SJSA1 (cell line): ENCODE results near the gene CD63. TPM values are rescaled to one million over a fixed set of nuclear protein-coding genes. Genes with fewer than 3 reads are reported as not detected.

Experiments
- DNase-seq, 2 experiments: peaks; one replicate each; pipeline ENCODE4 v3.0.0-alpha.2; 2015 to 2020; ENCODE audit warnings: low spot score in 2 of 2, low read depth in 1 of 2
- H3K27ac ChIP-seq: fragments of 250-450 bp; sonication (Bioruptor Pico); 2 replicates; pipeline ENCODE4 v1.5.1; 2020; ENCODE audit warnings: mild to moderate bottlenecking, moderate library complexity
- H3K27me3 ChIP-seq: fragments of 250-450 bp; sonication (Bioruptor Pico); replicated peaks from 2 replicates; pipeline ENCODE4 v1.5.1; 2020; ENCODE audit warnings: mild to moderate bottlenecking, moderate library complexity
- H3K36me3 ChIP-seq: fragments of 250-450 bp; sonication (Bioruptor Pico); 2 replicates; pipeline ENCODE4 v1.5.1; 2020; ENCODE audit warnings: mild to moderate bottlenecking
- H3K4me1 ChIP-seq: fragments of 250-450 bp; sonication (Bioruptor Pico); replicated peaks from 2 replicates; pipeline ENCODE4 v1.6.1; 2021; ENCODE audit warnings: mild to moderate bottlenecking
- H3K4me3 ChIP-seq: fragments of 250-450 bp; sonication (Bioruptor Pico); 2 replicates; pipeline ENCODE4 v1.5.1; 2020; ENCODE audit warnings: mild to moderate bottlenecking
- H3K9me3 ChIP-seq: fragments of 250-450 bp; sonication (Bioruptor Pico); replicated peaks from 2 replicates; pipeline ENCODE4 v1.5.1; 2020; ENCODE audit warnings: mild to moderate bottlenecking
- total RNA-seq: library from RNA; depleted of rRNA; stranded (reverse); fragments of >200 nt; shearing (Covaris generic); gene quantifications from 2 replicates; pipeline ENCODE4 v1.2.3, GENCODE V29; 2014

CD63 gene
- total RNA-seq, 1 experiment from 2014 or later, result 1,021 TPM

DNA sequence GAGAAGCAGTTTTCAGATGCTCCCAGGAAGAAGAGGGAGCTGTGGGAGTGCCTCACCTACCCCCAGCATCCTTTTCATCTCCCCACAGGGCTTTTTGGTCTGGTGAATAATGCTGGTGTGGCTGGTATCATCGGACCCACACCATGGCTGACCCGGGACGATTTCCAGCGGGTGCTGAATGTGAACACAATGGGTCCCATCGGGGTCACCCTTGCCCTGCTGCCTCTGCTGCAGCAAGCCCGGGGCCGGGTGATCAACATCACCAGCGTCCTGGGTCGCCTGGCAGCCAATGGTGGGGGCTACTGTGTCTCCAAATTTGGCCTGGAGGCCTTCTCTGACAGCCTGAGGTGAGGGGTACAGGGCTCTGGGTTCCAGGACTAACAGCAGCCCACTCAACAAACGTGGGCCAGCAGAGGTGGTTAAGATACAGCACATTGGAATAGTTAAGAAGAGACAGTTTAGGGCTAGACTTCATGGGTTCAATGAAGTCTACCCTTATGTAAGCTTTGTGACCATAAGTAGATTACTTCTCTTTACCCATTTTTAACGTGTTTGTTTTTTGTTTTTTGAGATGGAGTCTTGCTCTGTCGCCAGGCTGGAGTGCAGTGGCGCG, 7.1 kb downstream of the CD63 start:
- Histone ChIP-seq H3K36me3 (peaks cover 50% of the 10 kb centered on the region), H3K4me1 (peaks cover 34% of the 10 kb centered on the region), H3K27ac (no peak overlapping the region), H3K27me3 (no peaks in the 10 kb centered on the region), H3K9me3 (no peaks in the 10 kb centered on the region), H3K4me3 (no peak overlapping the region)
- no peak for DNase-seq

- peaks cover 42% of the 10 kb centered on the region for H3K36me3 ChIP-seq
- H3K9me3 ChIP-seq, result no peaks in the 10 kb centered on the region
- H3K4me3 ChIP-seq, result no peak overlapping the region
- H3K27ac ChIP-seq, result no peak overlapping the region
- no peaks in the 10 kb centered on the region for H3K27me3 ChIP-seq
- peak; percentile 70 to 94 for DNase-seq
- H3K4me1 ChIP-seq, result peaks cover 35% of the 10 kb centered on the region
Measured at GRCh38 chr12:55720894-55721444, 7.8 kb downstream of the CD63 start.

DNA sequence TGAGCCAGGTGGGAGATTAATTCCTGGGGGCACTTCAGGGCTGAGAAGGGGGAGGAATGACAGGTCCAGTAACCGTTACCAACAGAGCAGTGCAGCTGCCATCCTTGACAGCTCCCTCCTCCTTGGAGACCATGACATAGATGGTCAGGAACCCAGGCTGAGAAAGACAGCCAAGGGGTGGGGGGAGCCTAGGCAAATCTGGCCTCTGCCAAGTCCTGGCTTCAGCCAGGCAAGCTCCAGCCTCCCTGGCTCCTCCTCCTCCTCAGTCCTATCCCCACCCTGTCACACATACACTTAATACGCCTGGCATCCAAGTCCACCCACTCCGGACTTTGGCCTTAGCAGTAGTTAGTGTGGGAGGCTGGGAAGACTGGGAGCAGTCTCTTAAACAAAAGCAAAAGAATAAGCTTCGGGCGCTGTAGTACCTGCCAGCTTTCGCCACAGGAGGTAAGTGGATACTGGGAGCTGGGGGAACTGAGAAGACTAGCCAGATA, 8.7 kb downstream of the CD63 start, which contains the start of gene RDH5:
Gene RDH5 (plus strand): TSS at position 323 of the 494 bp plus-strand sequence. CDS start 792 bp downstream, outside the sequence.
- DNase-seq, result no peak
- peaks cover 34% of the 10 kb centered on the region for H3K36me3 ChIP-seq
- H3K27me3 ChIP-seq, result no peaks in the 10 kb centered on the region
- peaks cover 42% of the 10 kb centered on the region for H3K4me1 ChIP-seq
- H3K4me3 ChIP-seq, result no peak within 1 kb of the TSS
- no peak within 1 kb of the TSS for H3K27ac ChIP-seq
- no peaks in the 10 kb centered on the region for H3K9me3 ChIP-seq

- H3K4me1 ChIP-seq, result peaks cover 42% of the 10 kb centered on the region
- no peaks in the 10 kb centered on the region for H3K27me3 ChIP-seq
Measured at GRCh38 chr12:55719371-55719770, 9.4 kb downstream of the CD63 start.

DNA sequence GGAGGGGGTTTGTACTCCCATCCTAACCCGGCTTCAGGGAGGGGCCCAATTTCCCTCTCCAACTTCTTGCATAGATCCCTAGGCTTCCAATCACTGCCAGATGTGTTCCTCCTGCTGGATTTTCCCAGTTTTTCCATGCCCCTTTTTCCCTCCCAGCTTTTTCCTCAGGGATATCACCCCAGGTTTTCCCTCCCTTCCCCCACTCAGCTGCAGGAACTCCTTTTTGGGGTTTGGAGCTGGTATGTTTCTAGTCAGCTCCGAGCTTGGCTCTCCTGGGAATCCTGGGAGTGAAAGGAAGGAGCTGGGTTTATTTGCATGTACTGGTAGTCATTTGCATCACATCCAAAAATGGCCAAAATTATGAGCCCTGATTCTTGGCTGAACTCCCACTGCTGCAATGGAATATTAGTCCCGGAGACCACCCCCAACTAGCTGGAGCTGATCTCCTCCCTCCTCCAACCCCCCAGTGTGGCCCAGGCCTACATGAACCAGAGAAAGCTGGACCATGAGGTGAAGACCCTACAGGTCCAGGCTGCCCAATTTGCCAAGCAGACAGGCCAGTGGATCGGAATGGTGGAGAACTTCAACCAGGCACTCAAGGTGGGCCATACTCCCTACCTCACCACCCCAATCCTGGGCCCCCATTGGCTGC, 10.1 kb downstream of the CD63 start:
- Histone ChIP-seq H3K4me3 (no peak overlapping the region), H3K4me1 (peaks cover 42% of the 10 kb centered on the region), H3K27me3 (no peaks in the 10 kb centered on the region), H3K36me3 (peaks cover 20% of the 10 kb centered on the region), H3K9me3 (no peaks in the 10 kb centered on the region), H3K27ac (no peak overlapping the region)
- DNase-seq, result no peak

More at GRCh38 chr12:55719371-55719770, 9.4 kb downstream of the CD63 start:
- H3K36me3 ChIP-seq, result peaks cover 26% of the 10 kb centered on the region
- no peak overlapping the region for H3K27ac ChIP-seq
- no peak overlapping the region for H3K4me3 ChIP-seq
- DNase-seq, result no peak
- H3K9me3 ChIP-seq, result no peaks in the 10 kb centered on the region

GRCh38 chr12:55718015-55718414, 10.8 kb downstream of the CD63 start:
- Histone ChIP-seq H3K27me3 (no peaks in the 10 kb centered on the region), H3K27ac (no peak overlapping the region), H3K4me1 (peaks cover 42% of the 10 kb centered on the region), H3K36me3 (peaks cover 13% of the 10 kb centered on the region), H3K4me3 (no peak overlapping the region), H3K9me3 (no peaks in the 10 kb centered on the region)
- no peak for DNase-seq

DNA sequence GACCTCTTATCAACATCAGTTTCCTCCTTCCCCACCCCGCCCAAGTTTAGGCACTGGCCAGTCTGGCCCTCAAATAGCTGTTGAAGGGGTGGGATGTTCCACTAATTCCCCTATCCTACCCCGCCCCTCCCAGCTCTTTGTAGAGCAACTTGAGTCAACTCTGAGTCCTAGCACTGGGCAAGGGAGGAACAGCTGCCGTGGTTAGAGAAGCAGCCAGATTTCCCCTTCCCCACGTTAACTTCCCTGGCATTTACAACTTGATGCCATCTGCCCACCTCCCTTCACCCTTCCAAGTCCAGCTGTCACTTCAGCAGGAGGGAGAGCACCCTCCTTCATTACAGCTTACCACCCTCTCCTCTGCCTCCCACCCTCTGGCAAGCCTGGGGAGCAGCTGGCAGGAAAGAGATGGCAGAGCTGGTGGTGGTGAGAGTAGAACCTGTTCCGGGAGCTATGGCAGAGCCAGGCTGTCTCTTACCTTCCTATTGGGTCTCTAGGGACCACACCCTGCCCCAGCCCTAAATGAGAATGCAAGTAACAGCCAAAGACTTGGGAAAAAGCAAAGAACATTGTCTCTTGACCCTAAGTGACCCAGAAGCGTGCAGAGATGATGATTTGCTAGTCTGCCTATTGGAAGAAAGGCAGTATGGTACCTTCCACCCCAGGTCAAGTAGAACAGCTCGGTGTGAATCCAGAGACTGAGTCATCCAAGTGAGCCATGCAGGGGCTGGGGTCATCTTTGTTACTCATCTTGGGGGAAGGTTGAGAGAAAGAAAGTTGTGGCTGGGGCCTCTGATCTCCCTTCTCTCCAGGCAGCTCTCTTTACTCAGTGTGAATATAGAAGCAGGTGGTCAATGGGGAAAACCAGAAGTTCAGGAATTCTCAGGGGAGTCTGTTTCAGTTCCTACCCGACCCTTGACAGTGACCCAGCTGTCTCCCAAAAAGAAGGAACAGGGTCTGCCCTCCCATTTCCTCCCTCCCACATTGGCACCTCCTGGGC, 11.5 kb downstream of the CD63 start:
- Histone ChIP-seq H3K27me3 (no peaks in the 10 kb centered on the region), H3K27ac (no peak overlapping the region), H3K4me3 (peak overlapping the region; percentile 60), H3K36me3 (peaks cover 8% of the 10 kb centered on the region; the same call in 1 of the 2 replicates), H3K9me3 (no peaks in the 10 kb centered on the region), H3K4me1 (peaks cover 42% of the 10 kb centered on the region)
- DNase-seq, result no peak

- peaks cover 3% of the 10 kb centered on the region; the same call in 1 of the 2 replicates for H3K27me3 ChIP-seq
- H3K4me1 ChIP-seq, result peaks cover 38% of the 10 kb centered on the region
- DNase-seq, result no peak
- H3K36me3 ChIP-seq, result peaks cover 4% of the 10 kb centered on the region; the same call in 1 of the 2 replicates
- no peaks in the 10 kb centered on the region for H3K9me3 ChIP-seq
- peak overlapping the region; percentile 60 for H3K4me3 ChIP-seq
- H3K27ac ChIP-seq, result peak overlapping the region; percentile 72; the same call in 1 of the 2 replicates
Measured at GRCh38 chr12:55716582-55716957, 12.2 kb downstream of the CD63 start.

- Histone ChIP-seq H3K36me3 (peaks cover 4% of the 10 kb centered on the region; the same call in 1 of the 2 replicates), H3K4me3 (peak within 1 kb of the TSS; percentile 60), H3K4me1 (peaks cover 32% of the 10 kb centered on the region), H3K27ac (peak within 1 kb of the TSS; percentile 72), H3K27me3 (peaks cover 6% of the 10 kb centered on the region; the same call in 1 of the 2 replicates), H3K9me3 (no peaks in the 10 kb centered on the region)
- peak; percentile 90 to 93 for DNase-seq
Measured at GRCh38 chr12:55715833-55716581, 12.8 kb downstream of the CD63 start, which contains the start of gene BLOC1S1. Gene BLOC1S1 (plus strand): TSS chr12:55716046. CDS start chr12:55716052, 6 bp downstream.

GRCh38 chr12:55715169-55715764, 13.5 kb downstream of the CD63 start:
- Histone ChIP-seq H3K36me3 (peaks cover 1% of the 10 kb centered on the region; the same call in 1 of the 2 replicates), H3K9me3 (no peaks in the 10 kb centered on the region), H3K4me3 (peak overlapping the region; percentile 60), H3K27me3 (peaks cover 6% of the 10 kb centered on the region; the same call in 1 of the 2 replicates), H3K27ac (peak overlapping the region; percentile 72; the same call in 1 of the 2 replicates), H3K4me1 (peaks cover 26% of the 10 kb centered on the region)
- DNase-seq, result no peak

GRCh38 chr12:55713721-55714120, 15.1 kb downstream of the CD63 start:
- no peak for DNase-seq
- Histone ChIP-seq H3K27ac (no peak overlapping the region), H3K4me3 (no peak overlapping the region), H3K9me3 (no peaks in the 10 kb centered on the region), H3K4me1 (peaks cover 26% of the 10 kb centered on the region), H3K27me3 (peaks cover 14% of the 10 kb centered on the region), H3K36me3 (no peaks in the 10 kb centered on the region)

GRCh38 chr12:55712700-55713415, 16.0 kb downstream of the CD63 start:
- Histone ChIP-seq H3K27ac (no peak overlapping the region), H3K9me3 (no peaks in the 10 kb centered on the region)
- no peak for DNase-seq

More at GRCh38 chr12:55712700-55713415, 16.0 kb downstream of the CD63 start:
- Histone ChIP-seq H3K27me3 (peaks cover 18% of the 10 kb centered on the region), H3K4me1 (peaks cover 20% of the 10 kb centered on the region), H3K4me3 (no peak overlapping the region), H3K36me3 (no peaks in the 10 kb centered on the region)
